Measurements from ENCODE around the gene DPYSL5.
"Not testable (repeated sequence)": the region's sequence is repeated elsewhere in the genome, so short reads cannot be mapped to it uniquely, and the experiment has no call there.

Gene DPYSL5

GRCh38 chr2:26904839-26905238 is 56.9 kb downstream of the DPYSL5 start:
- DNase-seq, result no peak

GRCh38 chr2:26905341-26906198 is 57.6 kb downstream of the DPYSL5 start:
- DNase-seq, result no peak

GRCh38 chr2:26907416-26907815 is 59.5 kb downstream of the DPYSL5 start:
- no peak for DNase-seq

- DNase-seq, result no peak
Measured at GRCh38 chr2:26910176-26910575, 62.2 kb downstream of the DPYSL5 start.

- DNase-seq, result no peak
Measured at GRCh38 chr2:26911911-26912861, 64.3 kb downstream of the DPYSL5 start.

GRCh38 chr2:26913606-26913998 is 65.7 kb downstream of the DPYSL5 start:
- no peak for DNase-seq

GRCh38 chr2:26913999-26914658 is 66.2 kb downstream of the DPYSL5 start:
- DNase-seq, result no peak

GRCh38 chr2:26914659-26915310 is 66.9 kb downstream of the DPYSL5 start:
- no peak for DNase-seq

GRCh38 chr2:26915316-26915715 is 67.4 kb downstream of the DPYSL5 start:
- no peak for DNase-seq

- DNase-seq, result no peak
Measured at GRCh38 chr2:26916128-26916692, 68.3 kb downstream of the DPYSL5 start.

GRCh38 chr2:26917135-26917836 is 69.4 kb downstream of the DPYSL5 start:
- no peak for DNase-seq

GRCh38 chr2:26921323-26921722 is 73.4 kb downstream of the DPYSL5 start:
- no peak for DNase-seq

- DNase-seq, result peak; percentile 32
Measured at GRCh38 chr2:26922405-26923188, 74.7 kb downstream of the DPYSL5 start.

- not testable (repeated sequence) for DNase-seq
Measured at GRCh38 chr2:26923189-26923466, 75.2 kb downstream of the DPYSL5 start.

- DNase-seq, result no peak
Measured at GRCh38 chr2:26924731-26925099, 76.8 kb downstream of the DPYSL5 start.

- DNase-seq, result no peak
Measured at GRCh38 chr2:26925100-26925791, 77.3 kb downstream of the DPYSL5 start.

GRCh38 chr2:26927221-26927620 is 79.3 kb downstream of the DPYSL5 start:
- DNase-seq, result no peak

- no peak for DNase-seq
Measured at GRCh38 chr2:26932974-26933373, 85.0 kb downstream of the DPYSL5 start.

- DNase-seq, result no peak
Measured at GRCh38 chr2:26933431-26934334, 85.8 kb downstream of the DPYSL5 start.

Data from activated naive CD4-positive, alpha-beta T cell treated with anti-CD3 and anti-CD28 coated beads, Interleukin-2, amount 50 U/mL, for 16 hours (primary cell).